AG09309 (cell line): ENCODE measurements around the gene TUBGCP3.
"Not testable (repeated sequence)": the region's sequence is repeated elsewhere in the genome, so short reads cannot be mapped to it uniquely, and the experiment has no call there.

ENCODE experiments used
- DNase-seq: peaks from one replicate; pipeline ENCODE4 v3.0.0-alpha.2; 2010; ENCODE audit warnings: low read depth
- H3K4me3 ChIP-seq: 2 replicates; pipeline ENCODE4 v1.5.1; 2011; ENCODE audit warnings: mild to moderate bottlenecking, low read depth, low read length, moderate library complexity; ENCODE audit not compliant: control insufficient read depth
- TF ChIP-seq, protein P1 (sequence below): IDR thresholded peaks from 2 replicates; pipeline ENCODE4 v1.5.1; 2011; ENCODE audit warnings: mild to moderate bottlenecking, low read depth, low read length, inconsistent platforms; ENCODE audit not compliant: insufficient read depth, control insufficient read depth; ENCODE audit errors: missing control alignments

Gene TUBGCP3

DNA sequence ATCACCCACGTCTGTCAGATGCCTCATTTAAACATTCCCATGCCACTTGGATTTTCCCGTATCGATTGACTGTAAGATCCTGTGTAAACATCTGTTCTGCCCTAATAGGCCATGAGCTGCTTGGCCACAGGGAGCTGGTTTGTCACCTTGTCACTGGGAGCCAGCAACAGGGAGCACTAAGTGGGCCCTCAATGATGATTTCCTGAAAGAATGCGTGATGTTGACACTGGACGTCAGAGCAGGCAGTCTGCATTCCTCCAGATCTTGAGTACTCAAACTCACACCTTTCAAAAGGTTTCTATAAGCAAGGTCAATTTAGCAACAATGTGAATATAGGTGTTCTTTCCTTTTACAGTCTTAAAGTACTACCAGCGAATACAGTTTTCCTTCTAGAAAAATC is 78.8 kb downstream of the TUBGCP3 start:
- H3K4me3 ChIP-seq, result no peak overlapping the region
- DNase-seq, result no peak
- TF ChIP-seq, protein P1, sequence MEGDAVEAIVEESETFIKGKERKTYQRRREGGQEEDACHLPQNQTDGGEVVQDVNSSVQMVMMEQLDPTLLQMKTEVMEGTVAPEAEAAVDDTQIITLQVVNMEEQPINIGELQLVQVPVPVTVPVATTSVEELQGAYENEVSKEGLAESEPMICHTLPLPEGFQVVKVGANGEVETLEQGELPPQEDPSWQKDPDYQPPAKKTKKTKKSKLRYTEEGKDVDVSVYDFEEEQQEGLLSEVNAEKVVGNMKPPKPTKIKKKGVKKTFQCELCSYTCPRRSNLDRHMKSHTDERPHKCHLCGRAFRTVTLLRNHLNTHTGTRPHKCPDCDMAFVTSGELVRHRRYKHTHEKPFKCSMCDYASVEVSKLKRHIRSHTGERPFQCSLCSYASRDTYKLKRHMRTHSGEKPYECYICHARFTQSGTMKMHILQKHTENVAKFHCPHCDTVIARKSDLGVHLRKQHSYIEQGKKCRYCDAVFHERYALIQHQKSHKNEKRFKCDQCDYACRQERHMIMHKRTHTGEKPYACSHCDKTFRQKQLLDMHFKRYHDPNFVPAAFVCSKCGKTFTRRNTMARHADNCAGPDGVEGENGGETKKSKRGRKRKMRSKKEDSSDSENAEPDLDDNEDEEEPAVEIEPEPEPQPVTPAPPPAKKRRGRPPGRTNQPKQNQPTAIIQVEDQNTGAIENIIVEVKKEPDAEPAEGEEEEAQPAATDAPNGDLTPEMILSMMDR, result no peak

DNA sequence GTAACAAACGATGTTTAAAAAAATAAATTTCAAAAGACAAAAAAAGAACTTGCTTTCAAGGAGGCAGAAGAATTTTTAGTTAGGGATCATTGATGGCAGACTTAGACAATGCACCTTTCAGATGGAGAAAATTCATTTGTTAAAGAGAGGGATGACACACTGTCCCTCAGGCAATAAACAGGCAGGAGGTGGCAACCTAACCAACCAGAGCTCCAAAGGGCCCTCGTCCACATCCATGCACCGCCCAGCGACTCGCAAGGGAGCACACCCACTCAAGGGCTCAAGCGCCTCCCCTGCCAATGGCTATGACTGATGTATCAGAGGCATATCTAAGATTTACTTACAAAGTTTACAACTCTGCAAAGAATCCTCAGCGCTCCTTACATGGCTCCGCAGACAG is 81.9 kb downstream of the TUBGCP3 start:
- TF ChIP-seq, protein P1, result no peak
- no peak for DNase-seq
- H3K4me3 ChIP-seq, result no peak overlapping the region

DNA sequence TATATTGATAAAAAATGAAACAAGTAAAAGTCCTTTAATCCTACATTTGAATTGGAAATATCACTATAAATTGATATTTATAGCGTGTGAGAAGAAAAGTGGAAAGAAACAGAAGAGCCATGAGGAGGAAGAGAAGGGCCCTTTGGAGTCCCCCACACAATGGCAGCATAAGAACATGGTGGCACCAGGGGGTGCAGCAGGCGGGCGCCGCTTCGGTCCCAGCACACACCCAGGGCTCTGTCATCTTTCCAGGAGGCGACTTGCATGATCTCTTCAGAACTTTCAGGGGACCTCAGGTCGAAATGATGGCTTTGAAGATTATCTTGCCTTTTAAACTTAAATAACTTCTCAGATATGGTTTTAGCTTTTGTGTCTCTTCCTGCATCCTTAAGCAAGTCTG is 91.8 kb downstream of the TUBGCP3 start:
- H3K4me3 ChIP-seq, result no peak overlapping the region
- TF ChIP-seq, protein P1, result no peak
- no peak for DNase-seq

DNA sequence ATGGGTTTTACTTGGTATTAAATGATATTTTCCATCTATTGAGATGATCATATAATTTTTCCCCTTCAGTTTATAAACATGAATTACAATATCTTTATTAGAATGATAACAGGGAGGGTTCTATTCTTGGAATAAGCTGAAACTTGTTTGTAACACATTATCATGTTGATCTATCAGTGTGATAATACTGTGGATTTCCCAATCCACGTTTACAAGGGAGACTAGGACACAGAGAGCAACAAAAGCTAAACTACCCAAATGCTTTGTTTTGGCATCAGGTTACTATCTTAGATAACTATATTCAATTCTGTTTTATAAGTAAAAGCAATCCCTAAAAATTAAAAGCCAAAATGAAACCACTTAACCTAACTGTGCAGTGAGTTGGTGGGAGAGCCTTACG is 92.5 kb downstream of the TUBGCP3 start:
- DNase-seq, result no peak
- TF ChIP-seq, protein P1, result no peak
- H3K4me3 ChIP-seq, result no peak overlapping the region

DNA sequence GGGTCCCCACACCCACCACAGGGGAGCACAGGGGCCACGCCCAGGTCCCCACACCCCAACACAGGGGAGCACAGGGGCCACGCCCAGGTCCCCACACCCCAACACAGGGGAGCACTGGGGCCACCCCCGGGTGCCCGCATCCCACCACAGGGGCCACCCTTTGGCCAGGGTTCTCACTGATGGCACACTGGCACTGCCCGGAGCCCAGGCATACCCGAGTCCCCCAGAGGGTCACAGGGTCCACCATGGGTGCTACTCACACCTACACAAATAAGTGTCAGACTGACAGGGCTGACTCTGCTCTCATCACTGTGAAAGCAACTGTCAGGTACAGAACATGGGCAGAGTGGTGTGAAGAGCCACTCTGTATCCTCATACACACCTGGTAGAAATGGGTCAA is 98.8 kb downstream of the TUBGCP3 start:
- TF ChIP-seq, protein P1, result no peak
- no peak overlapping the region for H3K4me3 ChIP-seq
- no peak for DNase-seq

DNA sequence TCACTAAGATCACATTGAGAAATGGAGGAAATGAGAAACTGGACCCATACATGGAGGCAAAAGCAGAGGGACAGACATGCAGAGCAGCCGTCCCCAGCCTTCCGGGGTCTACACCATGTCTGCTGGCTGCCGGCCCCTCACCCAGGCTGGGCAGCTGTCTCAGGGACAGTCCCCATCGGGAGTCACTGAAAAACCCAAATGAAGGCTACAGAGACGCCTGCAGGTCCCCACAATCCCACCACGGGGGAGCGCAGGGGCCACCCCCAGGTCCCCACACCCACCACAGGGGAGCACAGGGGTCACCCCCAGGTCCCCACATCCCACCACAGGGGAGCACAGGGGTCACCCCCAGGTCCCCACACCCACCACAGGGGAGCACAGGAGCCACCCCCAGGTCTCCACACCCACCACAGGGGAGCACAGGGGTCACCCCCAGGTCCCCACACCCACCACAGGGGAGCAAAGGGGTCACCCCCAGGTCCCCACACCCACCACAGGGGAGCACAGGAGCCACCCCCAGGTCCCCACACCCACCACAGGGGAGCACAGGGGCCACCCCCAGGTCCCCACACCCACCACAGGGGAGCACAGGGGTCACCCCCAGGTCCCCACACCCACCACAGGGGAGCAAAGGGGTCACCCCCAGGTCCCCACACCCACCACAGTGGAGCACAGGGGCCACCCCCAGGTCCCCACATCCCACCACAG is 99.5 kb downstream of the TUBGCP3 start:
- not testable (repeated sequence) for DNase-seq, H3K4me3 ChIP-seq

DNA sequence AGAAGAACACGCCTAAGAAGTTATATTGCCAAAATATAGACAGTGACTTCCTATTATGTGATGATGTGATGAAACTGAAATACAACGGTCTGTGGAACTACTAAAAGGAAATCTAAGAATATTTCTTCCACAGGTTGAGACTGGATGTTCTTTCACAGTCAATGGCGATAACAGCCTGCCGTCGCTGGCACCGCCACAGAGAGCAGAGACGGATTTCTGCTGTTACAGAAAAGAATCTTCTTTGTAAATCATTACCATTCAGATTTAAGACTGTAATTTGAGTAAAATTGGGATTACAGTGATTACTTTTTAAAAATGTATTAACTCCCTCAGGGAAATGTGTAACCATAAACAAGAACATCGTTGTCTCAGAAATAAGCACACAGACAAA is 100.8 kb downstream of the TUBGCP3 start:
- H3K4me3 ChIP-seq, result no peak overlapping the region
- TF ChIP-seq, protein P1, result no peak
- no peak for DNase-seq
